Measurements from ENCODE around the gene GLP1R.

Gene GLP1R

DNA sequence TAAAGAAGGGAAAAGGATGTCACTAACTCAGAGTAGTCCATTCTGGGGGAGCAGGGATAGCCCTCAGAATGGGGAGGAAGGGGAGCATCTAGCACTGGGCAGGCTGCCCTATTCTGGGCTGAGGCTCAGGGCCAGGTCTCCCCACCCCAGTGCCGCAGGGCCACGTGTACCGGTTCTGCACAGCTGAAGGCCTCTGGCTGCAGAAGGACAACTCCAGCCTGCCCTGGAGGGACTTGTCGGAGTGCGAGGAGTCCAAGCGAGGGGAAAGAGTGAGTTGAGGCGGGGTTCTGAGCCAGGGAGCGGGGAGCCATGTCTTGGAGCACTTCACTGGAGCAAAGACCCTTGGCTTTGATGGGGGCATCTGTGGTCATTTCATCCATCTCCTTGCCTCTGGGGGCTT, 17.0 kb downstream of the GLP1R start:
- DNase-seq: no peak

- DNase-seq: no peak
Observed at GRCh38 chr6:39068391-39068790, 19.8 kb downstream of the GLP1R start.

- DNase-seq: no peak
Observed at GRCh38 chr6:39072830-39073229, 24.2 kb downstream of the GLP1R start.

DNA sequence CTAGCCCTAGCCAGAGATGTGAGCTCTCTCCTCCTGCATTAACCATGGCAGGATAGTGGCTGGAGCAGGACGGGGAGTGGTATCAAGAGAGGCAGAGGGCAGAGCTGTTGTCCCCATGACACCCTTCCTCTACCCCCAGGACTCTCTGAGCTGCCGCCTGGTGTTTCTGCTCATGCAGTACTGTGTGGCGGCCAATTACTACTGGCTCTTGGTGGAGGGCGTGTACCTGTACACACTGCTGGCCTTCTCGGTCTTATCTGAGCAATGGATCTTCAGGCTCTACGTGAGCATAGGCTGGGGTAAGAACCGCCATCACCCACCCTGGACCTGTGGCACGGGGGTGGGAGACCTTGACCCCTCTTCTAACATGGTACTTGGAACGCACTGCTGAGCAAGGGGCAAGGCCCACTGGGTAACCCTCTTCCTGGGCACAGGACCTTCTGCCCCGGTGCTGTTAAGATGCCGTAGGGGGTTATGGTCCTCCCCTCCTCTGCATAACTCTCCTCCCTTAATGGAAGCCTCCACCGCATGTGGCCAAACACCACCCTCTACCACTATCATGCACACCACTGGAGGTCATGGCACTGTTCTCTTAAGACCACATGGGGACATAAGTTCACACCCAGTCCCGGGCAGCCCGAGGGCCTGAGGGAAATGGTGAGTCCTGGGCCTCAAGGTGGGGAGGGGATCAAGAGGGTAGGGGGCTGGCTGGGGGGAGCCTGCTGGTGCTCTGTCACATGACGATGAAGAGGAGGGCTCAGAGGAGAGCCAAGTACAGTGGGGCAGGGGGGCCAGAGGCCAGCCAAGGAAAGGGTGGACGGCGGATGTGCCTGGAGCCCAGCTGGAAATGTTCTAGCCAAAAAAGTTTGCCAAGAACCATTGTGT, 25.1 kb downstream of the GLP1R start:
- DNase-seq: no peak

- DNase-seq: no peak
Observed at GRCh38 chr6:39074486-39074885, 25.9 kb downstream of the GLP1R start.

DNA sequence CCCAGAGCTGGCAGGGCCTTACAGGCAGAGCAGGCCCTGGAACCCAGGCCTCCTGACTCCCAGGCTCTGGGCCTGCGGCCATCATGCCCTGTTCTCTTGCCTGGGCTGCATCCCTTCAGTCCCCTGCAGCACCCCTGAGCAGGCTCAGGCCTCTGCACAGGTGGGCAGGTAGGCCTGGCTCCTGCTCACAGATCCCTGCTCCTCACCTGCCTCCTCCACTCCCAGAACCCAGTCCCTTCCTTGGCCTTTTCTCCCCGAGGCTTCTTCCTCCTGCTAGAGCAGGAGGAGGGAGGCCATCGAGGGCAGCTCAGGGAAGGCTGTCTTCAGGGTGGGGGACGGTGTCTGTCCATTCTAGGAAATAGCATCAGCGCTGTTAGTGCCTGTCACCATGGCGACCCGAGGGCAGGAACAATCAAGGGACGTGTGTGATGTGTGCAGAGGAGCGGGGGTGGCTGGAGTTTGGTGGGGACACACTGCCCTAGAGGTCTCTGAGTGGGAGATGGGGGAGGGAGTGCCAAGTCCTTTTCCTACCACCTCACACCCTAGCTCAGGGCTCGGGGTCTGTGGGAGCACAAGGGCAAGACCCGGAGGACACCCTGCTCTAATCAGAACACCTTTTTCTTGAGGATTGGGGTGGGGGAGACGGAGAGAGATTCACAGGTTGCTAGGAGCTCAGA, 26.6 kb downstream of the GLP1R start:
- DNase-seq: no peak

DNA sequence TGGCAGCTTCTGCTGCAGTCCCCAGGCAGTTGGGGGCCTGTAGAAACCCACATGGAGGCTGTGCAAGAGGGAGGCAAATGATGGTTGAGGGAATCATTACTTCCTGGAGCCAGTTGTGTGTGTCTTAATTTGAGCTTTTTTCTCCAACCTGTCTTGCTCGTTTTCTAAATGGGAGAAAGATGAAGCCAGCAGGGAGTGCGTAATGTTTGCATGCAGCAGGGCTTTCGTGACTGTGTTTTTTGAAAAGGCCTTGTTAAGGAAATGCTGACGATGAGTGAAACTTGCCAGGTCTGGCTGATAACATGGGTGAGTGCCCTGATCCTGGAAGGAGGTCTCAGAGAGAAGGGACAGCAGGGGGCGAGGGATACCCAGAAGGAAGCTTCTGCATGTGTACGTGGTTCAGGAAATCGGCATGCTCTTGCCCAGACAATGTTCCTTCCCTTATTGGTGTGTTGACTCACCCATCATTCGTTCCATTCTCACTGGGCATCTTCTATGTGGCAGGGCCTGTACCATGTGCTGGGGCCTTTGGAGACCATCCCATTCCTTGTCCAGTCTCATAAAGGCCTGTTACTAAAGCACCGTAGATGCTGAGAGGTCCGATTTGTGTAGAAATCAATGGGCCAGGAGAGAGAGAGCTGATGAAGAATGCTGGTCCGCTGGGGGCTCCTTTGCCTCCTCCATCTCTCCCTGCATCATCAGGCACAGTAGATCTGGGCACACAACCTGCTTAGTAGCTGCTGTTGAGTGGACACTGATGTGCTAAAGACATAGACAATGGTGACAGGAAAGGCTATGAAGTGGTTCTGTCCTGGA, 27.4 kb downstream of the GLP1R start:
- no peak for DNase-seq

- DNase-seq: peak in 1 of 2 donors; percentile 14
Observed at GRCh38 chr6:39076623-39077535, 28.3 kb downstream of the GLP1R start.

DNA sequence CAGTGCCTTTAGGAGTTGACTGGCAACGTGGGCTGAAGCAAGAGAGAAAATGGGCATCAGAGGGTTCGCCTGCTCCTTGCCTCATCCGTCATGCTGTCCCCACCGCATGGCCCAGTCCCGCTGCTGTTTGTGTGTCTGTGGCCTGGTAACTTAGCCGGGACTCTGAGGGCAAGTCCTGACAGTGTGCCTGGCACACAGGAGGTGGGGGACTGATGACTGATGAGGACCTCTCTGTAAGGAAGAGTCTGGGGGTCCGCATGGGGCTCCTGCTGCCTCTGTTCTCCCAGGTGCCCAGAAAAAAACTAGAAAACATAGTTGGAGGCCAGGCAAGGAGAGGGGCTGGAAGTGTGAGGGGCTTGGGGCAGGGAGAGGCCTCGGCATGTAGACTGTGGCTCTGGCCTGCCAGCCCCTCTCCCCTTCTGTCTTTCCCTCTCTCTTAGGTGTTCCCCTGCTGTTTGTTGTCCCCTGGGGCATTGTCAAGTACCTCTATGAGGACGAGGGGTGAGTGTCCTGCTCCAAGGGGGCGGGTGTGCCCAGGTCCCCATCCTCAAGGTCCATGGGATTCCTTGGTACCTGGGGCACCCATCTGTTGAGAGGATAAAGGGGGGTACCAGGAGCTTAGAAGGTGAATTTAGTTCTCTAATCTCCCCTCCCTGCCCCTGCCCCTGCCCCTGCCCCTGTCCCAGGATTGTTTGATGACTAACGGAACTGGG, 29.5 kb downstream of the GLP1R start:
- no peak for DNase-seq

DNA sequence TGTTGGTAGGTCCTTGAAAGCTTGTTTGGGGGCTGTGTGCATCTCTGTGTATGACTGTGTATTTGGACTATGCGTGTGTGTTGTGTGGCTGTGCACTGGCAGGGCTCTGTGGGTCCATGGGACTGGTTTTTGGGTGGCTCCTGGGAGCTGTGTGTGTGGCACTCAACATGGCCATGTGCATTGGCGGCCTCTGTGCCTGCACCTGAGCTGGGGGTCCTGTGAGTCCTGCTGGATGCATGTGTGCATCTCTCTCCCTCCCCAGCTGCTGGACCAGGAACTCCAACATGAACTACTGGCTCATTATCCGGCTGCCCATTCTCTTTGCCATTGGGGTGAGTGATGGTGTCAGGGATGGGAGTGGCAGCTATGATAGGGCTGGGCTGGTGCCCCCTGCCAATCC, 30.1 kb downstream of the GLP1R start:
- DNase-seq: no peak

- DNase-seq: no peak
Observed at GRCh38 chr6:39079197-39080125, 30.9 kb downstream of the GLP1R start.

- DNase-seq: no peak
Observed at GRCh38 chr6:39080246-39080875, 31.8 kb downstream of the GLP1R start.

GRCh38 chr6:39082310-39082709, 33.7 kb downstream of the GLP1R start:
- DNase-seq: no peak

- DNase-seq: no peak
Observed at GRCh38 chr6:39083231-39083634, 34.7 kb downstream of the GLP1R start.

GRCh38 chr6:39084506-39084905, 35.9 kb downstream of the GLP1R start:
- no peak for DNase-seq

- no peak for DNase-seq
Observed at GRCh38 chr6:39085129-39085797, 36.7 kb downstream of the GLP1R start.

- no peak for DNase-seq
Observed at GRCh38 chr6:39086294-39086693, 37.7 kb downstream of the GLP1R start.

DNA sequence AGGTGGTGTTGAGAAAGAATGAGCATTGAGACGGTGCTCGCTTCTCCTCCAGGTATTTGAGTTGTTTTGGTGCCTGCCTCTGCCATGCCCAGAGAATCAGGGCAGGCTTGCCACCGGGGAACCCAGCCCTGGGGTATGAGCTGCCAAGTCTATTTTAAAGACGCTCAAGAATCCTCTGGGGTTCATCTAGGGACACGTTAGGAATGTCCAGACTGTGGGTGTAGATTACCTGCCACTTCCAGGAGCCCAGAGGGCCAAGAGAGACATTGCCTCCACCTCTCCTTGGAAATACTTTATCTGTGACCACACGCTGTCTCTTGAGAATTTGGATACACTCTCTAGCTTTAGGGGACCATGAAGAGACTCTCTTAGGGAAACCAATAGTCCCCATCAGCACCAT, 38.1 kb downstream of the GLP1R start:
- no peak for DNase-seq

DNA sequence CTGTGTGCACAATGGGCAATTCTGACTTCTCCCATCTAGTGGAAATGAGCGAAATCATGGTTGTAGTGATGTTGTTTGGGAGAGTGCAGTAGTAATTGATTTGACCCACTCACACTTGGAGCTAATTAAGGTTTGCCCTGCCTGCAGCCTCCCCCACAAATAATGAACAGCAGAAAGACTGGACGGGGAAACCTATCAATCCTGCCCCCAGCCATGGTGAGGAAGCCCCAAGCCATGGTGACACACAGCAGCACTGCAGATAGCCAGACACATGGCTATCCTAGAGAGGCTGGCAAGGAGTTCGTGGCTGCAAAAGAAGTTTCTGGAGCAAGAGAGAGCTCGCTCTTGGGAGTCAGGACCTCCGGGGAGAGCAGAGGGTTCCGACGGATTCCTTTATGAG, 38.6 kb downstream of the GLP1R start:
- no peak for DNase-seq

All from inflammatory macrophage treated with lipopolysaccharide for 1 hour (primary cell).